Activated CD8-positive, alpha-beta memory T cell treated with anti-CD3 and anti-CD28 coated beads, Interleukin-2, amount 50 U/mL, for 24 hours (primary cell): ENCODE data around the gene PRIM2.
"Not testable (repeated sequence)": the region's sequence is repeated elsewhere in the genome, so short reads cannot be mapped to it uniquely, and the experiment has no call there.

ENCODE experiments used
- DNase-seq: peaks from one replicate; pipeline ENCODE4 v3.0.0-alpha.2; 2020; ENCODE audit errors: extremely low read depth

The PRIM2 gene

GRCh38 chr6:57445379-57445778 lies 127.9 kb downstream of the PRIM2 start:
- not testable (repeated sequence) for DNase-seq

GRCh38 chr6:57445790-57446468 lies 128.5 kb downstream of the PRIM2 start:
- DNase-seq: not testable (repeated sequence)

DNA sequence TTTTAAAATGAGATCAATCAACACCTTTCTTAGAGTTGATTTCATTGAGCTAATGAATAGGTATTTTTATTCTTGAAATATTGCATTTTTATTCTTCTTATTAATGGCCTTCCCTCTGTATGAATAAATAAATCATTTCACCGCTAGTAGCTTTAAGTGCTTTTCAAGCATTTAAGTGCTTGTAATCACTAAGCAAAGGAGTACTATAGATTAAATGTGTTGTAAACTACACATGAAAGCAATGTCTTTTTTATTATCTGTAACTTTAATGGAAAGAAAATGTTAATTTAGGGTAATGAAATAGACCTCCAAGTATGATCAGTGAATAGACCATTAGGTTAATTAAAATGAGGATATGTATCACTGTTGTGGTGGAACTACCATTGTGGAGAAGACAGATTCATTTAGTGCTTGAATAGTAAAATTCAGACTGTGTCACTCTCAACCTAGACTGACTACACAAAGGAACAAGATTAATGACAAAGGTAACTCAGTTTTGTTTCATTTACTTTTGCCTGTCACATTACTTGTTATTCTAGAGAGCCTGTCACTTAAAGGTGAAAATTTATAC lies 132.2 kb downstream of the PRIM2 start:
- DNase-seq: not testable (repeated sequence)

- not testable (repeated sequence) for DNase-seq
Measured at GRCh38 chr6:57459781-57460180, 142.4 kb downstream of the PRIM2 start.

DNA sequence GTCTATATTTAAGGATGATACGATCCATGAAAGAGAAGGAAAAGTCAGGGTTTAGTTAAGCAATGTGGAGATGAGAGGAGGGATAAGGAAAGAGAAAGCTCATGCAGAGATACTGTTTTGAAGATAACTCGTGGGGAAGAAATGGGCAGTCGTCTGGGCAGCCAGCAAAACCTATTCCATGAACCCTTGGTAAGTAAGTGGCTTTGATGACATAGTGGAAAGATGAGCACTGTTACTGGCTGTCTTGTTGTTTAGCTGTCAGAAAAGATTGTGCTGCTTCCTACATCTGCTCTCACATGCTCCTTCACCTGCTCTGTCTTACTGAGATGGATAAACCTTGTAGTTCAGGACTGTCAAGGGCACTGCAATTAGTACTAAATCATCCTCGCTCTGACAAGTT lies 143.6 kb downstream of the PRIM2 start:
- not testable (repeated sequence) for DNase-seq

GRCh38 chr6:57463809-57464208 lies 146.4 kb downstream of the PRIM2 start:
- not testable (repeated sequence) for DNase-seq

DNA sequence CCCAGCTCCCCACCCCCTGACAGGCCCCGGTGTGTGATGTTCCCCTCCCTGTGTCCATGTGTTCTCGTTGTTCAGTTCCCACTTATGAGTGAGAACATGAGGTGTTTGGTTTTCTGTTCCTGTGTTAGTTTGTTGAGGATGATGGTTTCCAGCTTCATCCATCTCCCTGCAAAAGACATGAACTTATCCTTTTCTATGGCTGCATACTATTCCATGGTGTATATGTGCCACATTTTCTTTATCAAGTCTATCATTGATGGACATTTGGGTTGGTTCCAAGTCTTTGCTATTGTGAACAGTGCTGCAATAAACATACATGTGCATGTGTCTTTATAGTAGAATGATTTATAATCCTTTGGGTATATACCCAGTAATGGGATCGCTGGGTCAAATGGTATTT lies 148.5 kb downstream of the PRIM2 start:
- not testable (repeated sequence) for DNase-seq

- DNase-seq: no peak
Measured at GRCh38 chr6:57469072-57469471, 151.6 kb downstream of the PRIM2 start.

GRCh38 chr6:57470148-57470547 lies 152.7 kb downstream of the PRIM2 start:
- DNase-seq: not testable (repeated sequence)

DNA sequence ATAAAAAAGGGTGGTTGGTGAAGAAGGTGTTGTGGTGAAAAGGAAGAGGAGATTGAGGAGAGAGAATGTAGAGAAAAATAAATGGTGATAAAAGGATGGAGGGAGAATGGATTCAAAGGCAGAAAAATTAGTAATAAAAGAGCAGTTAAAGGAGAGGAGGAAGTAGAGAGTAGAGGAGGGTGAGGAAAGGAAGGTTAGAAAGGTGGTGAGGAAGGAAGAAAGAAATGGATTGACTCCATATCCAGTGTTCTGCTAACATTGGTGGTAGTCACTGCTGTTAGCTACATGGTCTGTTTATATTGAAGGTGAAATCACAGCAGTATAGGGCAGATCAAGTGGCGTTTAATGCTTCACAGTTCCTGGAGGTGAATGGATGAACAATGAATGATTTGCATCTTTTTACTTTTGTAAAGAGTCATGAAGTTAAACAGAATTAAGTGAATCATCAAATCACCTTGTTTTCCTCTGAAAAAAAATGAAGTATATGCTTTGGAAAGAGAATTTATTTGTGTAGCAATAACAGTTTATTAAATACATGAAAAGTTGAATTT lies 154.0 kb downstream of the PRIM2 start:
- not testable (repeated sequence) for DNase-seq

DNA sequence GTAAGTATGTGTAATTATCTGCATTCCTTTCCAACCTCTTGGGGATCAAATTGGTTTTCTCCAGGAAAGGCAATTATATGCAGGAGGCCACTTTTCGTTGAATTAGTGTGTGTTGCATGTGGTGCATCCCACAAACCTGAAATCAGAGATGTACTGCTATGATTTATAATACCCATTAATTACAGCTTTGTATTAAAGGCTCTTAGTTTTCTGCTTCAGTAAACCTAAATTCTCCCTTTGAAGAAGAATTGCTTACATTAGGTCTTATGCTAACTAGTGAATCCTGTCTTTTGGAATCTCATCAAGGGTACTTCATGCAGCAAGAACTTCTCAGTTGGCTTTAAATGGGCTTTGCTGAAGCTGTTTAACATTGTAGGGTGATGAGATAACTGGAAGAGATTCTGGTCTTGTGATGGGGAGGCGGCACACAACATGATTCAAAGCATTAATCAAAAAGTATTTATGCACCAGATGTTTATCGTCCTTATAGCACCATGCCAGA lies 155.5 kb downstream of the PRIM2 start:
- DNase-seq: not testable (repeated sequence)

DNA sequence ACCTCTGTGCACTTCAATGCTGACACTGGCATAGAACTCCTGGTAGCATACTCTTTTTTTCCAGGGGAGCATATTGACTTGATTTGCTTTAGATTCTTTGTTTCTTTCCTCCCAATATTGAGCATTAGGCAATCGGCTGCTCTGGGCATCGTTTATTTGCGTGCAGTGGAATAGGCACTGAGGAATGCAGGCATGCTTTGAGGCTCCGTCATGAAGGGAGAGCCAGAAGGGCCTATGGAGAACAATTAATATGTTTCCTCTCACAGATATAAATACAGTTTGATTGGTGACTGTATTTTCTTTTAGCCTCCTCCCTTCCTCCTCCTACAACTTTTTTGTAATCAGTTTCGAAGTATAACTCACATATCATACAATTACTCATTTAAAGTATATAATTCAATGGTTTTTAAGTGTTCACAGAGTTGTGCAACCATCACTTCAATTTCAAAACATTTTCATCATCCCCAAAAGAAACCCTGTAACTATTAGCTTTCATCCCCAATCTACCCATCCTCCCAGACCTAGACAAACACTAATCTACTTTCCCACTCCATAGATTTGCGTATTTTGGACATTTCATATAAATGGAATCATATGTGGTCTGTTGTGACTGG lies 157.5 kb downstream of the PRIM2 start:
- DNase-seq: not testable (repeated sequence)

GRCh38 chr6:57475656-57476055 lies 158.2 kb downstream of the PRIM2 start:
- DNase-seq: not testable (repeated sequence)

- DNase-seq: not testable (repeated sequence)
Measured at GRCh38 chr6:57480194-57480593, 162.8 kb downstream of the PRIM2 start.

DNA sequence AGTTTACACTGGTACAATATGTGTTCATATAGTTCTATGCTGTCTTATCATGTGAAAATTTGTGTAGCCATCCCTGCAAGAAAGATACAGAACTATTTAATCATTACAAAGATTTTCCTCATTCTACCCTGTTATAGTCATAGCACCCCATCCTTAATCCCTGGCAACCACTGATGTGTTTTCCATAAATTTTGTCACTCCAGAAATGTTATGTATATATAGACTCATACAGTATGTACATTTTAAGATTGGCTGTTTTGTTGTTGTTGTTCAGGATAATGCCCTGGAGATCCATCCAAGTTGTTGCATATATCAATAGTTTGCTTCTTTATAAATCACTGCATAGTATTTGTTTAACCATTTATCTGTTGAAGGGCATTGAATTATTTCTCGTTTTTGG lies 163.7 kb downstream of the PRIM2 start:
- DNase-seq: not testable (repeated sequence)

GRCh38 chr6:57482471-57482870 lies 165.0 kb downstream of the PRIM2 start:
- not testable (repeated sequence) for DNase-seq

GRCh38 chr6:57486494-57487081 lies 169.2 kb downstream of the PRIM2 start:
- DNase-seq: not testable (repeated sequence)

DNA sequence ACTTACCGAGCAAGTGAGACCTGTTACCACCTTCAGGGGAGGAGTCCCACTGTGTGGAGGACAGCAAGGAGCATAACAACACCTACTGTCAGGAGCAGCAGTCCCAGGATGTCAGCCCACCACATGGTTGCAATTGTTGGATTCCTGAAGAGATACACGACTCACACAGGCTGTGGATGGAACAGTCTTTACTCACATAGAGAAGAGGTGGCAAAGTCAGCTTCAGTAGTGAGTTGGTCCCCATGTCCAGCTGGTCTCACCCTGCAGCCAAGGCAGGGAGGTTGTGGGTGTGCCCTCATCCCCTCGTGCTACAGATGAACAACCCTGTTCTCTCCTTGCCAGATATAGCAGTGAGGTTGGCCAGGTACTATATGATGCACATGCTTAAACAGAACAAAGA lies 171.1 kb downstream of the PRIM2 start:
- not testable (repeated sequence) for DNase-seq

DNA sequence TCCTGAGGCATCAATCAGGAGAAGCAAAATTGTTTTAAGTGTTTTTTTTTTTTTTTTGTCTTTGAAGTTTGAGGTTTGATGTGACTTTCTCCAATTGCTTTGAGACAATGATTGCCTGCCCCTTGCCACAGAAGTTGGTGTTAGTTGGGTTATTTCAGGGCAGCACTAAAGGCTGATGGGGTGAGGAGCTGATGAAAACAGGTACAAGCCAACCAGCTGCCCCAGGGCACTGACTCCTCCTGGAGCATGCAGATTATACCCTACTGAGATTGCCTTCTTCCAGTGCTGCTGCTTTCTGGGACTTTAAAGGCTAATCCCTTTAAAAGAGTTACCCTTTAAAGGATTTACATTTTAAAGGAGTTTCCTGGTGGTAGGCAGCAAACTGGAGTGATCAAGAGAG lies 172.5 kb downstream of the PRIM2 start:
- not testable (repeated sequence) for DNase-seq

DNA sequence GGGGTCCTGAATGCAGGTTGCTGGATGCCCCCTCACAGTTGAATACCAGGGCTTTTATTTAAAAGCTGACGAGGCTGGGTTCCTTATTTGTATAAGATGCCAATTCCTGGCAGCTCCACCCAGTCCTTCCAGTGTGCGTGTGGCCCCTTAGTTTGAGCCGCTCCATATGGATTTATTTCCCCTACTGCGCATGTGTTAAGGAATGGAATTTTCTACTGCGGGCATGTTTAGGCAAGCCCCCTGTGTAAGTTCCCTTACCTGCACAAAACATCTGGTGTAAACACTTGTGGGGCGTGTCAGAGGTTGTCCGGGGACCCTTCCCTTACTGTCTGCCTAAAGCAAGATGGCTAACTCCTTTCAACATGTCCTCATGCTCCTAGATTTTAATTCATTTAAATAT lies 174.4 kb downstream of the PRIM2 start:
- DNase-seq: not testable (repeated sequence)

DNA sequence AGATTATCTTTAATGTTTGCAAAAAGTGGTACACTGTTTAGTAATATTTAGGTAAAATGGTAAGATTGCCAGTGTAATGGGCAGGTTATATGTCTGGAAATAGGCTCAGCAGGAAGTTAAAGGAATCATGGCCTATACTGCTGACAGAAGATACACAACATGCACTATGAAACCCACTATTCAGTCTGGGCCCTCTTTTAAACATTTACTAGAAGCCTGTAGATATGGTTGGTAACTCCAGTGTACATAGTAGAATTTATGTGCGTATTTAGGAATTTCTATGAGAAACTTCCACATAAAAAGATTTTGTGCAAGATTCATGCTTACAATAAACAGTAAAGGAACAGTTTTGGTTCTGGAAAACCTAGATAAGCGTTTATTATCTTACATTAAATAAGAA lies 178.8 kb downstream of the PRIM2 start:
- DNase-seq: not testable (repeated sequence)

GRCh38 chr6:57500368-57501021 lies 183.1 kb downstream of the PRIM2 start:
- DNase-seq: not testable (repeated sequence)
